ENCODE measurements around the gene NLRP6. TPM values are rescaled to one million over a fixed set of nuclear protein-coding genes. Genes with fewer than 3 reads are reported as not detected.

Gene NLRP6
- total RNA-seq, 4 donors from 2014 or later, result 0.75 to 1.3 TPM; not detected in 2

GRCh38 chr11:329886-330253 lies 51.7 kb downstream of the NLRP6 start:
- no peak overlapping the region for H3K27ac ChIP-seq
- 95 to 100% methylated on average over 2 of the region's 2 CpGs for WGBS, 2 donors
- intact Hi-C loops (cut with DNase I), result no loop called here

GRCh38 chr11:330307-330693 lies 52.1 kb downstream of the NLRP6 start:
- intact Hi-C loops (cut with DNase I), result no loop called here
- no peak for DNase-seq
- no peaks in the 10 kb centered on the region for H3K36me3 ChIP-seq
- H3K27me3 ChIP-seq, result peaks cover 0 to 45% (median 0%) of the 10 kb centered on the region in 4 donors
- no peak for TF ChIP-seq CTCF (IDR thresholded peaks at IDR 0.05)
- no peak for TF ChIP-seq POLR2A (IDR thresholded peaks at IDR 0.05)
- 47 to 57% methylated on average over 6 to 7 of the region's 14 CpGs for WGBS, 2 donors
- H3K4me1 ChIP-seq, result peaks cover 16 to 43% (median 26%) of the 10 kb centered on the region in 3 donors
- no peaks in the 10 kb centered on the region for H3K9me3 ChIP-seq
- no peak overlapping the region for H3K4me3 ChIP-seq
- no peak overlapping the region for H3K27ac ChIP-seq

More at GRCh38 chr11:329886-330253, 51.7 kb downstream of the NLRP6 start:
- no peak for TF ChIP-seq CTCF (IDR thresholded peaks at IDR 0.05)
- no peak for TF ChIP-seq POLR2A (IDR thresholded peaks at IDR 0.05)
- Histone ChIP-seq H3K9me3 (no peaks in the 10 kb centered on the region), H3K27me3 (peaks cover 0 to 45% (median 0%) of the 10 kb centered on the region in 4 donors), H3K36me3 (no peaks in the 10 kb centered on the region), H3K4me3 (no peak overlapping the region), H3K4me1 (peaks cover 16 to 42% (median 26%) of the 10 kb centered on the region in 3 donors)
- DNase-seq, result no peak

DNA sequence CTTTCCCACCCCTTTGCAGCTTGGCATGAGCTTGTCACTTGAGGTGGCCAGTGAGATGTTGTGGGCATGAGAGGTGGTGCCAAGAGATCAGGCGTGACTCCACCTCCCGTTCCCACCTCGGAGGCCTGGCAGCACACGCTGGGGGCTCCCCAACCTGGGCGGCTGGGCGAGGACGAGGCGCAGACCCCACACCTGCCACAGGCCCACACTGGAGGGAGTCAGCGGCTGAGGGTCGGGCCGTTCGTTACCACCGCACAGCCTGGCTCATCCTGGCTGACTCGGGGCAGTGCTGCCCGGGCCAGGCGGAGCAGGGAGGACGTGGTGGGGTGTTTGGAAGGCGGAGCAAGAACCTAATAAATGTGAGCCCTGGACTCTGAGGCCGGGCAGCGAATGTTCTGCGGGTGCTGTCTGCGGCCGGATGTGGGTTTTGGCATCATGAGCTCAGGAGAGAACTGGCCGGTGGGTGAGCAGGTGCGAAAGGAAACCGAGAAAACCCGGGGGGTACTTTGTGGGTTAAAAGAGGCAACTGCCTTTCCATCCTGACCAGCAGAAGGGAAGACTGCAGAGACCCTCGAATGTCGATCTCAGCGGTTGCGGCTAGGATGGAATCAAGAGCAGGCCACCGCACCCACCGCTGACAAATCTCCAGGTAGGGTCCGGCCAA lies 52.6 kb downstream of the NLRP6 start:
- intact Hi-C loops (cut with DNase I), result no loop called here
- WGBS, 2 donors, result 79 to 84% methylated on average over 12 to 21 of the region's 34 CpGs
- Histone ChIP-seq H3K27ac (no peak overlapping the region), H3K4me1 (peaks cover 16 to 44% (median 28%) of the 10 kb centered on the region in 3 donors), H3K36me3 (no peaks in the 10 kb centered on the region), H3K27me3 (peaks cover 0 to 49% (median 0%) of the 10 kb centered on the region in 4 donors), H3K4me3 (no peak overlapping the region), H3K9me3 (no peaks in the 10 kb centered on the region)
- DNase-seq, result no peak
- TF ChIP-seq POLR2A (IDR thresholded peaks at IDR 0.05) (no peak), CTCF (IDR thresholded peaks at IDR 0.05) (no peak)

GRCh38 chr11:331358-332060 lies 53.3 kb downstream of the NLRP6 start:
- no peak overlapping the region for H3K27ac ChIP-seq
- TF ChIP-seq POLR2A (IDR thresholded peaks at IDR 0.05) (no peak), CTCF (IDR thresholded peaks at IDR 0.05) (no peak)
- intact Hi-C loops (cut with DNase I), result no loop called here
- H3K27me3 ChIP-seq, result peaks cover 0 to 54% (median 0%) of the 10 kb centered on the region in 4 donors
- WGBS, 2 donors, result 76 to 82% methylated on average over 16 to 17 of the region's 19 CpGs
- H3K9me3 ChIP-seq, result no peaks in the 10 kb centered on the region
- H3K4me3 ChIP-seq, result no peak overlapping the region
- H3K36me3 ChIP-seq, result no peaks in the 10 kb centered on the region
- peaks cover 11 to 44% (median 28%) of the 10 kb centered on the region in 3 donors for H3K4me1 ChIP-seq
- DNase-seq, result no peak

Data from esophagus squamous epithelium (tissue), 5 donors.